ENCODE measurements around the gene IFT88.

- no peak for TF ChIP-seq POLR2A (IDR thresholded peaks at IDR 0.05)
- no peak for TF ChIP-seq CTCF (IDR thresholded peaks at IDR 0.05)
- TF ChIP-seq EP300 (IDR thresholded peaks at IDR 0.05), result no peak
- no peak for TF ChIP-seq POLR2AphosphoS5 (IDR thresholded peaks at IDR 0.05)
Observed at GRCh38 chr13:20684041-20684440, 117.1 kb downstream of the IFT88 start.
